Pancreas (tissue), 10 donors: ENCODE measurements around the gene ECSCR. TPM values are rescaled to one million over a fixed set of nuclear protein-coding genes. Genes with fewer than 3 reads are reported as not detected.
"Not testable (repeated sequence)": the region's sequence is repeated elsewhere in the genome, so short reads cannot be mapped to it uniquely, and the experiment has no call there.

ENCODE experiments used
- ATAC-seq, 4 donors: fragments of 200-7000 bp; cut with Tn5 transposase; one replicate each; pipeline versions ENCODE4 v1.8.0 to v1.9.1; 2020; ENCODE audit warnings: mild to moderate bottlenecking in 4 of 4, moderate library complexity in 4 of 4
- DNase-seq, 6 donors: peaks; one replicate each; pipeline ENCODE4 v3.0.0-alpha.2; 2020
- FAIRE-seq: peaks from 2 replicates; lab custom pipeline; 2012; peaks lifted over from hg19 to GRCh38; lab: Jason Lieb, UNC
- H3K27ac ChIP-seq, 4 donors: fragments of 200-600 bp; sonication (generic); 1 replicate in 3 of 4; 2 replicates in 1 of 4; pipeline versions ENCODE4 v1.5.0 to v1.8.0; 2020
- H3K27me3 ChIP-seq, 4 donors: fragments of 200-600 bp; one replicate each; pipeline ENCODE4 v1.8.0; 2021
- H3K36me3 ChIP-seq, 3 donors: fragments of 200-600 bp; sonication (generic) in 1 of 3; one replicate each; pipeline versions ENCODE4 v1.5.0 to v1.8.0; 2020 to 2021
- H3K4me1 ChIP-seq, 3 donors: fragments of 200-600 bp; one replicate each; pipeline ENCODE4 v1.8.0; 2021
- H3K4me3 ChIP-seq, 4 donors: fragments of 200-600 bp; sonication (generic) in 2 of 4; one replicate each; pipeline versions ENCODE4 v1.5.0 to v1.8.0; 2020 to 2021
- H3K9me3 ChIP-seq, 4 donors: fragments of 200-600 bp; one replicate each; pipeline ENCODE4 v1.8.0; 2021
- CTCF ChIP-seq, 4 donors: fragments of 200-600 bp; sonication (generic) in 3 of 4; IDR thresholded peaks; one replicate each; pipeline versions ENCODE4 v1.5.0 to v1.8.0; 2021; ENCODE audit warnings: antibody characterized with exemption in 4 of 4
- whole genome bisulfite sequencing, 2 donors: extraction: QIAGEN DNeasy Blood & Tissue Kit; methylation state at CpG; one replicate each; pipeline ENCODE4 v1.1.7; 2013; 5-methylcytosine and 5-hydroxymethylcytosine counted together
- intact Hi-C, 3 donors: fragments of 100-400 bp; cut with DNase I; formaldehyde crosslinking; loops; one replicate each; pipeline versions ENCODE4 v1.11.1 to v1.14.2; 2022
- polyA plus RNA-seq, 2 donors: library from polyadenylated mRNA; stranded (reverse); fragments of 200-250 nt; gene quantifications; one replicate each; pipeline ENCODE4 v1.2.3, GENCODE V29; 2013
- total RNA-seq, 6 donors: library from RNA; stranded (reverse); fragmentation: NEBNext Ultra II Directional in 4 of 6; extraction: Animal tissue kit (Norgen Biotek cat#: 25700) in 4 of 6; gene quantifications; one replicate each; pipeline versions ENCODE4 v1.2.1 to v1.2.4, GENCODE V29; 2021 to 2023
- donor health status: healthy with polysubstance abuse.
- donor health status: DM: no; HTN: no; CAD: no; lungs with moderate emphysema.
- donor health status: DM: no; HTN: no; CAD: no.
- donor health status: control.
- donor health status: control.
- donor health status: Bipolar disorder and iron deficiency.
- donor health status: DM: yes; HTN: yes; CAD: no.
- donor health status: DM: no; HTN: no; CAD: no.
- donor health status: DM: no; HTN: no; CAD: no.
- donor health status: DM: yes; HTN: yes; CAD: no.

The ECSCR gene
- 1 to 10 TPM; 1.0 to 4.3 (median 2.1) TPM for total RNA-seq
- polyA plus RNA-seq: 1 to 10 TPM; 5.1 to 8.3 TPM

GRCh38 chr5:139462586-139463276 lies at the start of gene ECSCR:
TSS of gene ECSCR (minus strand) at chr5:139462743. CDS start at chr5:139462670, 73 bp downstream.
- H3K27ac ChIP-seq: no peak within 1 kb of the TSS
- H3K4me1 ChIP-seq: no peaks in the 10 kb centered on the region
- ATAC-seq: no peak
- DNase-seq: no peak
- intact Hi-C loops: no loop called here
- 80 to 87% methylated on average over 6 to 10 of the region's 10 CpGs for WGBS, 2 donors
- no peaks in the 10 kb centered on the region for H3K9me3 ChIP-seq
- no peak for TF ChIP-seq CTCF (IDR thresholded peaks at IDR 0.05)
- no peak for FAIRE-seq
- no peaks in the 10 kb centered on the region for H3K36me3 ChIP-seq
- H3K27me3 ChIP-seq: no peaks in the 10 kb centered on the region
- no peak within 1 kb of the TSS for H3K4me3 ChIP-seq

GRCh38 chr5:139504722-139505121 lies 42.2 kb upstream of the ECSCR start:
- ATAC-seq, H3K27me3 ChIP-seq, DNase-seq, H3K4me1 ChIP-seq, H3K36me3 ChIP-seq, H3K4me3 ChIP-seq, H3K9me3 ChIP-seq, intact Hi-C loops, H3K27ac ChIP-seq, FAIRE-seq: not testable (repeated sequence)
- WGBS, 2 donors: 61 to 79% methylated on average over 5 of the region's 5 CpGs

- DNase-seq, H3K9me3 ChIP-seq, H3K36me3 ChIP-seq, intact Hi-C loops, H3K27me3 ChIP-seq, H3K4me1 ChIP-seq, ATAC-seq, H3K27ac ChIP-seq, H3K4me3 ChIP-seq, FAIRE-seq: not testable (repeated sequence)
- 74 to 78% methylated on average over 15 of the region's 15 CpGs for WGBS, 2 donors
Measured at GRCh38 chr5:139503879-139504278, 41.3 kb upstream of the ECSCR start.

- H3K4me1 ChIP-seq, H3K27me3 ChIP-seq, ATAC-seq, FAIRE-seq, H3K36me3 ChIP-seq, intact Hi-C loops, DNase-seq, H3K27ac ChIP-seq, H3K9me3 ChIP-seq, H3K4me3 ChIP-seq: not testable (repeated sequence)
- WGBS, 2 donors: 81 to 86% methylated on average over 15 of the region's 15 CpGs
Measured at GRCh38 chr5:139503036-139503817, 40.7 kb upstream of the ECSCR start.

- no peaks in the 10 kb centered on the region for H3K9me3 ChIP-seq
- H3K27ac ChIP-seq: no peak overlapping the region
- TF ChIP-seq CTCF (IDR thresholded peaks at IDR 0.05): no peak
- H3K4me1 ChIP-seq: no peaks in the 10 kb centered on the region
- intact Hi-C loops: no loop called here
- 83 to 92% methylated on average over 4 of the region's 4 CpGs for WGBS, 2 donors
- ATAC-seq (no peak), DNase-seq (no peak), FAIRE-seq (no peak)
- no peaks in the 10 kb centered on the region for H3K36me3 ChIP-seq
- H3K4me3 ChIP-seq: no peak overlapping the region
- H3K27me3 ChIP-seq: no peaks in the 10 kb centered on the region
Measured at GRCh38 chr5:139501381-139501780, 38.8 kb upstream of the ECSCR start.

GRCh38 chr5:139495638-139496435 lies 33.3 kb upstream of the ECSCR start:
- ATAC-seq (peak in 2 of 4 donors; percentile 22 to 56), DNase-seq (no peak), FAIRE-seq (no peak)
- Histone ChIP-seq H3K36me3 (no peaks in the 10 kb centered on the region), H3K27me3 (no peaks in the 10 kb centered on the region), H3K9me3 (no peaks in the 10 kb centered on the region), H3K4me3 (no peak overlapping the region), H3K27ac (peak overlapping the region in 1 of 4 donors; percentile 12), H3K4me1 (no peaks in the 10 kb centered on the region)
- WGBS, 2 donors: 84 to 88% methylated on average over 3 of the region's 3 CpGs
- TF ChIP-seq CTCF (IDR thresholded peaks at IDR 0.05): no peak
- intact Hi-C loops: no loop called here
